ENCODE measurements around the gene FNIP2.

FNIP2 gene

GRCh38 chr4:158833602-158834001 lies 64.8 kb downstream of the FNIP2 start:
- no peak overlapping the region for H3K4me3 ChIP-seq (ENCODE audit: low read depth, low read length)
- TF ChIP-seq CTCF (IDR thresholded peaks at IDR 0.05; ENCODE audit: low read depth, low read length) = no peak

GRCh38 chr4:158835226-158836001 lies 66.6 kb downstream of the FNIP2 start:
- no peak for TF ChIP-seq CTCF (IDR thresholded peaks at IDR 0.05; ENCODE audit: low read depth, low read length)

GRCh38 chr4:158836002-158836369 lies 67.2 kb downstream of the FNIP2 start:
- H3K4me3 ChIP-seq (ENCODE audit: low read depth, low read length) = no peak overlapping the region
- TF ChIP-seq CTCF (IDR thresholded peaks at IDR 0.05; ENCODE audit: low read depth, low read length) = no peak

More at GRCh38 chr4:158835226-158836001, 66.6 kb downstream of the FNIP2 start:
- no peak overlapping the region for H3K4me3 ChIP-seq (ENCODE audit: low read depth, low read length)

GRCh38 chr4:158836828-158837449 lies 68.1 kb downstream of the FNIP2 start:
- H3K4me3 ChIP-seq (ENCODE audit: low read depth, low read length) = no peak overlapping the region
- no peak for TF ChIP-seq CTCF (IDR thresholded peaks at IDR 0.05; ENCODE audit: low read depth, low read length)

GRCh38 chr4:158837527-158838141 lies 68.8 kb downstream of the FNIP2 start:
- H3K4me3 ChIP-seq (ENCODE audit: low read depth, low read length) = no peak overlapping the region
- TF ChIP-seq CTCF (IDR thresholded peaks at IDR 0.05; ENCODE audit: low read depth, low read length) = no peak

- H3K4me3 ChIP-seq (ENCODE audit: low read depth, low read length) = no peak overlapping the region
- TF ChIP-seq CTCF (IDR thresholded peaks at IDR 0.05; ENCODE audit: low read depth, low read length) = no peak
Observed at GRCh38 chr4:158840131-158840530, 71.3 kb downstream of the FNIP2 start.

GRCh38 chr4:158841540-158841939 lies 72.7 kb downstream of the FNIP2 start:
- H3K4me3 ChIP-seq (ENCODE audit: low read depth, low read length) = no peak overlapping the region

More at GRCh38 chr4:158841540-158841939, 72.7 kb downstream of the FNIP2 start:
- no peak for TF ChIP-seq CTCF (IDR thresholded peaks at IDR 0.05; ENCODE audit: low read depth, low read length)
